Ishikawa (cell line): Measurements from ENCODE around the gene FHIT.

Experiments used
- CEBPB ChIP-seq: IDR thresholded peaks from 2 replicates; pipeline ENCODE4 v1.6.1; 2012
- FOXM1 ChIP-seq: IDR thresholded peaks from 2 replicates; pipeline ENCODE4 v1.6.1; 2012; ENCODE audit warnings: low read depth, borderline replicate concordance
- RAD21 ChIP-seq: IDR thresholded peaks from 2 replicates; pipeline ENCODE4 v1.6.1; 2012; ENCODE audit warnings: low read depth
- TF ChIP-seq, protein P1 (sequence below): IDR thresholded peaks from 2 replicates; pipeline ENCODE4 v1.6.1; 2012; ENCODE audit warnings: low read depth, mild to moderate bottlenecking
- TF ChIP-seq, protein P2 (sequence below): IDR thresholded peaks from 2 replicates; pipeline ENCODE4 v1.6.1; 2012

DNA sequence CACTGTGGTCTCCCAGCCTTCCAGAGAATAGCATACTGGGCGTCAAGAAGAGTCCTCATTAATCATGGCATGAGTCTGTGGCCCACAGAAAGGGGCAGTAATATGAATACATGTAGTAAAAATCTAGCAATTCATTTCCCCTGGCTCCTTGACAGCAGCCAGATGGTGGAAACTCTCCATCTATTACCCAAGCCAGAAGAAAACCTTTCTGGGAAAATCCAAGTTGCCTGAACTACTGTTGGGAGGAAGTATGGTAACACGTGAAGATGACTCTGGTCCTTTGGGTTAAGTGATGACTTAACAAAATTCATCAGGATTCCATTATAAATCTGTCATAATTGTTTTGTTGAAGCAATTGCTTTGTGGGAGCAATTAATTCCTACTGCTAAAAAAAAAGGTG, 530.5 kb downstream of the FHIT start:
- TF ChIP-seq, protein P1, sequence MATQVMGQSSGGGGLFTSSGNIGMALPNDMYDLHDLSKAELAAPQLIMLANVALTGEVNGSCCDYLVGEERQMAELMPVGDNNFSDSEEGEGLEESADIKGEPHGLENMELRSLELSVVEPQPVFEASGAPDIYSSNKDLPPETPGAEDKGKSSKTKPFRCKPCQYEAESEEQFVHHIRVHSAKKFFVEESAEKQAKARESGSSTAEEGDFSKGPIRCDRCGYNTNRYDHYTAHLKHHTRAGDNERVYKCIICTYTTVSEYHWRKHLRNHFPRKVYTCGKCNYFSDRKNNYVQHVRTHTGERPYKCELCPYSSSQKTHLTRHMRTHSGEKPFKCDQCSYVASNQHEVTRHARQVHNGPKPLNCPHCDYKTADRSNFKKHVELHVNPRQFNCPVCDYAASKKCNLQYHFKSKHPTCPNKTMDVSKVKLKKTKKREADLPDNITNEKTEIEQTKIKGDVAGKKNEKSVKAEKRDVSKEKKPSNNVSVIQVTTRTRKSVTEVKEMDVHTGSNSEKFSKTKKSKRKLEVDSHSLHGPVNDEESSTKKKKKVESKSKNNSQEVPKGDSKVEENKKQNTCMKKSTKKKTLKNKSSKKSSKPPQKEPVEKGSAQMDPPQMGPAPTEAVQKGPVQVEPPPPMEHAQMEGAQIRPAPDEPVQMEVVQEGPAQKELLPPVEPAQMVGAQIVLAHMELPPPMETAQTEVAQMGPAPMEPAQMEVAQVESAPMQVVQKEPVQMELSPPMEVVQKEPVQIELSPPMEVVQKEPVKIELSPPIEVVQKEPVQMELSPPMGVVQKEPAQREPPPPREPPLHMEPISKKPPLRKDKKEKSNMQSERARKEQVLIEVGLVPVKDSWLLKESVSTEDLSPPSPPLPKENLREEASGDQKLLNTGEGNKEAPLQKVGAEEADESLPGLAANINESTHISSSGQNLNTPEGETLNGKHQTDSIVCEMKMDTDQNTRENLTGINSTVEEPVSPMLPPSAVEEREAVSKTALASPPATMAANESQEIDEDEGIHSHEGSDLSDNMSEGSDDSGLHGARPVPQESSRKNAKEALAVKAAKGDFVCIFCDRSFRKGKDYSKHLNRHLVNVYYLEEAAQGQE: no peak
- TF ChIP-seq RAD21 (no peak), CEBPB (no peak), FOXM1 (no peak)
- TF ChIP-seq, protein P2, sequence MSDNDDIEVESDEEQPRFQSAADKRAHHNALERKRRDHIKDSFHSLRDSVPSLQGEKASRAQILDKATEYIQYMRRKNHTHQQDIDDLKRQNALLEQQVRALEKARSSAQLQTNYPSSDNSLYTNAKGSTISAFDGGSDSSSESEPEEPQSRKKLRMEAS: no peak
